ENCODE data around the gene SLC11A1. TPM values are rescaled to one million over a fixed set of nuclear protein-coding genes. Genes with fewer than 3 reads are reported as not detected.

SLC11A1 gene
- total and polyA plus RNA-seq, 2 donors (not counting 1 experiment from before 2014, with no cell fraction given) = 6.5 to 65.3 TPM

Small RNAs within 50 kb of the gene (small RNA-seq; reads per million reads assigned to genes)
- gene MIR26B (ENCODE audit: insufficient read length, low read depth, low replicate concordance) (2,201 reads per million, percentile 99 among the genes with 10 or more reads in this experiment), gene MIR6810 (ENCODE audit: insufficient read length, low read depth, low replicate concordance) (not detected)

Other genes starting within 250 kb of the SLC11A1 start
- gene CXCR1, start 215.3 kb upstream of the SLC11A1 start, total RNA-seq = 0.12 TPM in 1 of 2 replicates, not detected in the other
- 0.04 and 0.07 TPM in 2 replicates for gene CXCR1, start 215.3 kb upstream of the SLC11A1 start, polyA plus RNA-seq
- gene ARPC2, start 165.1 kb upstream of the SLC11A1 start, total RNA-seq = 343 and 352 TPM in 2 replicates
- 309 and 314 TPM in 2 replicates for gene ARPC2, start 165.1 kb upstream of the SLC11A1 start, polyA plus RNA-seq
- 0.81 and 1.5 TPM in 2 replicates for gene GPBAR1, start 121.3 kb upstream of the SLC11A1 start, total RNA-seq
- 0.66 and 1.2 TPM in 2 replicates for gene GPBAR1, start 121.3 kb upstream of the SLC11A1 start, polyA plus RNA-seq
- gene AAMP, start 112.1 kb upstream of the SLC11A1 start, total RNA-seq = 62.7 and 65.7 TPM in 2 replicates
- 56.4 and 86.9 TPM in 2 replicates for gene AAMP, start 112.1 kb upstream of the SLC11A1 start, polyA plus RNA-seq
- 29.7 and 30.7 TPM in 2 replicates for gene PNKD, start 111.8 kb upstream of the SLC11A1 start, total RNA-seq
- 37.9 and 55.8 TPM in 2 replicates for gene PNKD, start 111.8 kb upstream of the SLC11A1 start, polyA plus RNA-seq
- gene TMBIM1, start 89.8 kb upstream of the SLC11A1 start, total RNA-seq = 128 and 137 TPM in 2 replicates
- gene TMBIM1, start 89.8 kb upstream of the SLC11A1 start, polyA plus RNA-seq = 68.7 and 72.5 TPM in 2 replicates
- not detected in 2 replicates for gene CATIP, start 25.4 kb upstream of the SLC11A1 start, total RNA-seq
- gene CATIP, start 25.4 kb upstream of the SLC11A1 start, polyA plus RNA-seq = not detected in 2 replicates
- 204 and 207 TPM in 2 replicates for gene CTDSP1, start 17.6 kb downstream of the SLC11A1 start, total RNA-seq
- gene CTDSP1, start 17.6 kb downstream of the SLC11A1 start, polyA plus RNA-seq = 68.1 and 99.8 TPM in 2 replicates
- not detected in 2 replicates for gene VIL1, start 36.9 kb downstream of the SLC11A1 start, total RNA-seq
- gene VIL1, start 36.9 kb downstream of the SLC11A1 start, polyA plus RNA-seq = 0.06 TPM in 1 of 2 replicates, not detected in the other
- 29.0 and 32.4 TPM in 2 replicates for gene USP37, start 186.1 kb downstream of the SLC11A1 start, total RNA-seq
- 3.1 and 5.2 TPM in 2 replicates for gene USP37, start 186.1 kb downstream of the SLC11A1 start, polyA plus RNA-seq
- gene CNOT9, start 186.6 kb downstream of the SLC11A1 start, total RNA-seq = 54.5 and 66.9 TPM in 2 replicates
- gene CNOT9, start 186.6 kb downstream of the SLC11A1 start, polyA plus RNA-seq = 27.7 and 28.0 TPM in 2 replicates
- 0.62 TPM in 1 of 2 replicates, not detected in the other for gene PLCD4, start 225.6 kb downstream of the SLC11A1 start, total RNA-seq
- gene PLCD4, start 225.6 kb downstream of the SLC11A1 start, polyA plus RNA-seq = 0.14 and 0.25 TPM in 2 replicates

Measured in B cell (primary cell).